Measurements from ENCODE around the gene DRAP1.

GRCh38 chr11:65886826-65887722 lies 32.2 kb upstream of the DRAP1 start:
- no peak for TF ChIP-seq CTCF (IDR thresholded peaks at IDR 0.05)
- TF ChIP-seq ZFX (IDR thresholded peaks at IDR 0.05; ENCODE audit: borderline replicate concordance) = no peak

Data from 22Rv1 (cell line).